ENCODE measurements around the gene HOXC9.
"Not testable (repeated sequence)": the region's sequence is repeated elsewhere in the genome, so short reads cannot be mapped to it uniquely, and the experiment has no call there.

The HOXC9 gene

DNA sequence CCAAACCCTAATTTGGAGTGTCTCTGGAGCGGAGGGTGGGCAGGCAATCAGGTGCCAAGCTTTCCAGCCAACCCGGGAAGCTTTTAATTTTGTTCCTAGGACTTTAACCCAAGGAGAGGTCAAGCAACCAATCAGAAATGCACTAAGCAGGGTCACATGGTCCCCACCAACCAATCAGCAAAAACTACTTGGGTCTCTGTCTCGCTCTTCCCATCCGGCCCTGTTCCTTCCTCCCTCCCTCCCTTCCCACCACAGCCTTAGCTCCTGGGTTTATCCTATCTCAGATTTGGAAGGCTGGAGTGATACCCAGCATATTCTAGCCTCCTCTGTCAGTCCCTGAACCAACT is 40.2 kb downstream of the HOXC9 start:
- no peak overlapping the region for H3K9ac ChIP-seq
- TF ChIP-seq, protein P1, sequence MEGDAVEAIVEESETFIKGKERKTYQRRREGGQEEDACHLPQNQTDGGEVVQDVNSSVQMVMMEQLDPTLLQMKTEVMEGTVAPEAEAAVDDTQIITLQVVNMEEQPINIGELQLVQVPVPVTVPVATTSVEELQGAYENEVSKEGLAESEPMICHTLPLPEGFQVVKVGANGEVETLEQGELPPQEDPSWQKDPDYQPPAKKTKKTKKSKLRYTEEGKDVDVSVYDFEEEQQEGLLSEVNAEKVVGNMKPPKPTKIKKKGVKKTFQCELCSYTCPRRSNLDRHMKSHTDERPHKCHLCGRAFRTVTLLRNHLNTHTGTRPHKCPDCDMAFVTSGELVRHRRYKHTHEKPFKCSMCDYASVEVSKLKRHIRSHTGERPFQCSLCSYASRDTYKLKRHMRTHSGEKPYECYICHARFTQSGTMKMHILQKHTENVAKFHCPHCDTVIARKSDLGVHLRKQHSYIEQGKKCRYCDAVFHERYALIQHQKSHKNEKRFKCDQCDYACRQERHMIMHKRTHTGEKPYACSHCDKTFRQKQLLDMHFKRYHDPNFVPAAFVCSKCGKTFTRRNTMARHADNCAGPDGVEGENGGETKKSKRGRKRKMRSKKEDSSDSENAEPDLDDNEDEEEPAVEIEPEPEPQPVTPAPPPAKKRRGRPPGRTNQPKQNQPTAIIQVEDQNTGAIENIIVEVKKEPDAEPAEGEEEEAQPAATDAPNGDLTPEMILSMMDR (IDR thresholded peaks at IDR 0.05), result no peak
- H3K4me2 ChIP-seq (ENCODE audit: low read length), result no peak overlapping the region
- no peaks in the 10 kb centered on the region for H3K36me3 ChIP-seq (ENCODE audit: control insufficient read depth, insufficient read depth, low read length)
- no peaks in the 10 kb centered on the region for H3K9me3 ChIP-seq (ENCODE audit: control insufficient read depth, low read length)
- H3K79me2 ChIP-seq, result no peaks in the 10 kb centered on the region
- H3K4me1 ChIP-seq, result no peaks in the 10 kb centered on the region
- no peak overlapping the region for H3K4me3 ChIP-seq (ENCODE audit: low read depth, low read length)
- H3K27me3 ChIP-seq (ENCODE audit: control insufficient read depth, insufficient read depth, low read length), result peaks cover 4% of the 10 kb centered on the region
- no peak overlapping the region for H3K27ac ChIP-seq
- no peak overlapping the region for H2AFZ ChIP-seq

GRCh38 chr12:54040648-54041047 is 40.7 kb downstream of the HOXC9 start:
- Histone ChIP-seq H3K27me3 (ENCODE audit: control insufficient read depth, insufficient read depth, low read length) (peaks cover 6% of the 10 kb centered on the region), H2AFZ (no peak overlapping the region), H3K36me3 (ENCODE audit: control insufficient read depth, insufficient read depth, low read length) (no peaks in the 10 kb centered on the region), H3K9ac (no peak overlapping the region), H3K27ac (no peak overlapping the region), H3K4me1 (no peaks in the 10 kb centered on the region), H3K79me2 (no peaks in the 10 kb centered on the region), H3K4me3 (ENCODE audit: low read depth, low read length) (no peak overlapping the region), H3K9me3 (ENCODE audit: control insufficient read depth, low read length) (no peaks in the 10 kb centered on the region), H3K4me2 (ENCODE audit: low read length) (no peak overlapping the region)
- TF ChIP-seq, protein P1 (IDR thresholded peaks at IDR 0.05), result no peak

GRCh38 chr12:54041097-54041690 is 41.2 kb downstream of the HOXC9 start:
- H3K4me3 ChIP-seq (ENCODE audit: low read depth, low read length), result no peak overlapping the region
- H3K79me2 ChIP-seq, result no peaks in the 10 kb centered on the region
- H3K9me3 ChIP-seq (ENCODE audit: control insufficient read depth, low read length), result no peaks in the 10 kb centered on the region
- H3K9ac ChIP-seq, result no peak overlapping the region
- H3K4me1 ChIP-seq, result no peaks in the 10 kb centered on the region
- H3K27ac ChIP-seq, result no peak overlapping the region
- TF ChIP-seq, protein P1 (IDR thresholded peaks at IDR 0.05), result no peak
- H3K4me2 ChIP-seq (ENCODE audit: low read length), result no peak overlapping the region
- H2AFZ ChIP-seq, result no peak overlapping the region
- peaks cover 6% of the 10 kb centered on the region for H3K27me3 ChIP-seq (ENCODE audit: control insufficient read depth, insufficient read depth, low read length)
- no peaks in the 10 kb centered on the region for H3K36me3 ChIP-seq (ENCODE audit: control insufficient read depth, insufficient read depth, low read length)

DNA sequence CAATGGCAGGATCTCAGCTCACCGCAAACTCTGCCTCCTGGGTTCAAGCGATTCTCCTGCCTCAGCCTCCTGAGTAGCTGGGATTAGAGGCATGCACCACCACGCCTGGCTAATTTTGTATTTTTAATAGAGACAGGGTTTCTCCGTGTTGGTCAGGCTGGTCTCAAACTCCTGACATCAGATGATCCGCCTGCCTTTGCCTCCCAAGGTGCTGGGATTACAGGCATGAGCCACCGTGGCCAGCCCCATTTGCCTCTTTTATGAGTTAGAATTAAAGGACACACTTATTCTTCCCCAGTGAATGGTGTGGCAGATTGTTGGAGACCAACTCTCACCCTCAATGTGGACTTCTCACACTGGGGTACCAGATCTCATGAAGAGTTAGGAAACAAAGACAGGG is 42.1 kb downstream of the HOXC9 start:
- H3K79me2 ChIP-seq; H3K9ac ChIP-seq; H2AFZ ChIP-seq; H3K4me2 ChIP-seq (ENCODE audit: low read length); H3K27ac ChIP-seq; H3K4me1 ChIP-seq; H3K9me3 ChIP-seq (ENCODE audit: control insufficient read depth, low read length); H3K36me3 ChIP-seq (ENCODE audit: control insufficient read depth, insufficient read depth, low read length); H3K4me3 ChIP-seq (ENCODE audit: low read depth, low read length): not testable (repeated sequence)
- peaks cover 10% of the 10 kb centered on the region for H3K27me3 ChIP-seq (ENCODE audit: control insufficient read depth, insufficient read depth, low read length)

- peaks cover 14% of the 10 kb centered on the region for H3K27me3 ChIP-seq (ENCODE audit: control insufficient read depth, insufficient read depth, low read length)
- H3K4me1 ChIP-seq, result no peaks in the 10 kb centered on the region
- H3K36me3 ChIP-seq (ENCODE audit: control insufficient read depth, insufficient read depth, low read length), result no peaks in the 10 kb centered on the region
- H3K4me3 ChIP-seq (ENCODE audit: low read depth, low read length), result no peak overlapping the region
- H3K9me3 ChIP-seq (ENCODE audit: control insufficient read depth, low read length), result no peaks in the 10 kb centered on the region
- no peak overlapping the region for H3K27ac ChIP-seq
- no peak overlapping the region for H2AFZ ChIP-seq
- no peak overlapping the region for H3K4me2 ChIP-seq (ENCODE audit: low read length)
- no peak overlapping the region for H3K9ac ChIP-seq
- TF ChIP-seq, protein P1 (IDR thresholded peaks at IDR 0.05), result no peak
- no peaks in the 10 kb centered on the region for H3K79me2 ChIP-seq
Observed at GRCh38 chr12:54042970-54043853, 43.3 kb downstream of the HOXC9 start.
